NCI-H1105 (cell line): Measurements from ENCODE around the gene ROBO1.

ENCODE experiments used
- DNase-seq: peaks from one replicate; lab custom pipeline; 2025; lab: John Stamatoyannopoulos, UW

Gene ROBO1

DNA sequence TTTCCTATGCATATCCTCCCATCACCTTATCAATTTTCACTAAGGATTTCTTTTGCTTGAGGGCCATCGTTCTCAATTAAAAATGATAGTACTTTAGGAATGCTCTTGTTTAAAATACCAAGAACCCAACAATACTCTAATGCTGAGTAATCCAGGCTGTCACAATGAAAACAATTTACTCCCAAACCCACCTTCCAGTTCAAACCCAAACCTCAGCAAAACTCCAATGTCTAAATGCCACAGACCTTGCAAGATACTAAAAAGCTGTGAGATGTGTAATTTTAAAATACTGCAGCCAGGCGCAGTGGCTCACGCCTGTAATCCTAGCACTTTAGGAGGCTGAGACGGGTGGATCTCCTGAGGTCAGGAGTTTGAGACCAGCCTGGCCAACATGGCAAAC lies 889.8 kb downstream of the ROBO1 start:
- DNase-seq, result no peak

DNA sequence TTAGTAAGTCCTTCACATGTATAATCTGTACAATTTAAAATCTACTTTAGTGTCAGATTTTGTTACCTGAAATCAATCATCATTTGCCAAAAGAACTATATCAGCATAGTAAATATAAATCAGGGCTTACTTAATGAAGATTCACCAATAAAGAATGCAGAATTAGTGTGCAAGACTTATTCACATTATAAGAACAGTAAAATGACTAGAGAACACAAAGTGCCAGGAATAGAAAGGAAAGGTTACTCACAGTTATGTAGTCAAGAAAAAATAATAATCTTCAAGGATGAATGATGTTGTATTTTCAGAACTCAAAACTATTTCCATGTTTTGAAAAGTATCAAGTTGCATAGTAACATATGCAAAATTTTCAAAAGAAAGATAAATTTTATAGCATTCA lies 891.9 kb downstream of the ROBO1 start:
- DNase-seq, result no peak

DNA sequence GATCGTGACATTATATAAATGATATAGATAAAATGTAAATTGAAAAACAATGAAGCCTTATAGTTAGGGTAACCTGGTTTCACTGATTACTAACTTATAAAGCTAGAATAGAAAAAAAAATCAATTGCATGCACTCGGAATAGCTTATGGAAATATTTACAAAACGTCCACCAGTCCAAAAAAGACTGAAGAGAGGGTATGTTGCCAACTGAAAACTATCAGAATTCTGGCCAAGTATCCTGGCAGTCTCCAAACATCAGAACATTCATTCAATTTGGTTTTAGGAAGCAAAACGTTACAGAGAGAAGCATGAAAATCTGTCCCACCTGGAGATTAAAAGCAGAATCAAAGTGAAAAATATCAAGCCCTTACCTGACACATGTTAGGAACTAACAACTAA lies 892.4 kb downstream of the ROBO1 start:
- DNase-seq, result no peak

DNA sequence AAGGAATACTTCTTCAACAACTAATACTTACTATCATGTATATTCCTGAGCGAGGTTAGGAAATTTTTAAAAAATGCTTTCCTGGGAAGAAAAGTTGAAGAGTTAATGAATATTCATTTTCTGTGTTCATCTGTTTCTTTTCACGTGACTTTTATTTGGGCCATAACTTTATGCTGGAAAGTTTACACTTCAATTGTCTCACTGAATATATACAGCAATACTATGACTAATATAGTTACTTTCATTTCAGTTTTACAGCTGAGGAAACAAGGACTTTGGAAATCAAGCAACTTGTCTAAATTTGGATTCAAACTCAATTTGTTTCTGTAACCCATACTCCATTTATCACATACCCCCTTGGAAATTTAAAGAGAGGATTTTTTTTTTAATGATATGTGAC lies 894.2 kb downstream of the ROBO1 start:
- no peak for DNase-seq

DNA sequence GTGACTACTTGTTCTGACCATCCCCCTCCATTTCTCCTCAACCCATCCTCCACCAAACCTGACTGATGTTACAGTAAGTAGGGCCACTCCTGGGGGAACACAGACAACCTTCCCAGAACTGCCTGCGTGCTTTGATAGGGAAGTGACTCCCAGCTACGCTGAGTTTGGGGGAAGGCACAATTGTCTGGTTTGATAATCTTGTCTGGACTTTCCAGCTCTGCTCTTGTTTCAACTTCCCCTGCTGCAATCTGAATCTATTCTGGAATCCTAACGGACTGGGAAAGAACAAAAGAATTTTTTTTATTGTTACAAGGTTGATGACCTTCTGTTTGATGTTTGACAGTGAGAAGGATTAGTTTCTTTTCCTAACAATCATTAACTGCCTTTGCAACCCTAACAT lies 895.6 kb downstream of the ROBO1 start:
- DNase-seq, result no peak

DNA sequence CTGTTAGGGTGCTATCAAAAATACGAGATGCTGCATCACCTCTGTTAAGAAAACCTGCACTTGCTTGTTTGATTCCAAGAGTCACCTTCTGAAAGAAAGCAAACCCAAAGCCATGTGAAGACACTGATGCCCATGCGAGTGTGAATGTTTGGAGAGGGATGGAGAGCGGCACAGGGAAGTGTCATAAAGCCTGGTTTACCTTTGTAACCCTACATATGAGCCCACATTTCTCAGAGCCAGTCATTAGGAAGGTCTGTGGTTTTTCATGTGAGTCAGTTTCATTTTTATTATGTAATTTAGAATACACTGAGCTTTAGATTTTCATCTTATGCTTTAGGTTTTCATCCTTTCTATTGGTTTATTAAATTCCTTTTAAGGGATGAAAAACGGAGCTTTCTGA lies 896.8 kb downstream of the ROBO1 start:
- no peak for DNase-seq

DNA sequence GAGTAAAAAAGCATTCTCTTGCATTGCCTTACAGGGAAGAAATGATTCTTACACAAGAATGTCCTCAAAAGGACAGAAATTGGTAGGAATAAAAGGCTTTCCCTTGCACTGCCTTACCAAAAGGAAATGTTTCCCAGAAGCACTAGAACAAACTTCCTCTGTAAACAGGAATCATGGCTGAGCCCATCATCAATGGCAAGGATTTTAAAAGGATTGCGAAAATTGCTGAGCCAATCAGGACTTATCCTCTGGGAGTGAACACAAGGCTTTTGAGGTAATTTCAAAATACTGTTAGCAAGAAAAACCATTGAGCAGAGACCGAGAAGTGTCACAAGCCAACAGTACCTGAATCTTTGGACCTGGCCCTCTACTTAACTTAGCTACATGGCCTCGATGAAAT lies 897.3 kb downstream of the ROBO1 start:
- DNase-seq, result no peak

DNA sequence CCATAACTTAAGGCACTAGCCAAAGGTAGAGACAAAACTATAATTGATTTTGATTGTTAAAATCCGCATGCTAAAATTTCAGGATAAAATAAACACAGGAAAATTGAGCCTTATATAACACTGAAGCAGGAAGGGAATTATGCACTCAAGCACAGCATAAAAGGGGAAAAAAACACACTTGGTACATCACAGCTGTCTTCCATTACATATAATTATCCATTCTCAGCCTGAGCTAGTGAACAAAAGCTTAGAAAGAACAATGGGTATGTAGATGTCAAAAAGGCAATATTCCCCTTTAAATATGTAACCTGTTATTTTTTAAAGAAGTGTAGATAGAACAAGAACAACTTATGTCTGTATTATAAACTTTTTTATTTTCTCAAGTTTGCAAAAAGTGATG lies 899.2 kb downstream of the ROBO1 start:
- peak; percentile 61 for DNase-seq

DNA sequence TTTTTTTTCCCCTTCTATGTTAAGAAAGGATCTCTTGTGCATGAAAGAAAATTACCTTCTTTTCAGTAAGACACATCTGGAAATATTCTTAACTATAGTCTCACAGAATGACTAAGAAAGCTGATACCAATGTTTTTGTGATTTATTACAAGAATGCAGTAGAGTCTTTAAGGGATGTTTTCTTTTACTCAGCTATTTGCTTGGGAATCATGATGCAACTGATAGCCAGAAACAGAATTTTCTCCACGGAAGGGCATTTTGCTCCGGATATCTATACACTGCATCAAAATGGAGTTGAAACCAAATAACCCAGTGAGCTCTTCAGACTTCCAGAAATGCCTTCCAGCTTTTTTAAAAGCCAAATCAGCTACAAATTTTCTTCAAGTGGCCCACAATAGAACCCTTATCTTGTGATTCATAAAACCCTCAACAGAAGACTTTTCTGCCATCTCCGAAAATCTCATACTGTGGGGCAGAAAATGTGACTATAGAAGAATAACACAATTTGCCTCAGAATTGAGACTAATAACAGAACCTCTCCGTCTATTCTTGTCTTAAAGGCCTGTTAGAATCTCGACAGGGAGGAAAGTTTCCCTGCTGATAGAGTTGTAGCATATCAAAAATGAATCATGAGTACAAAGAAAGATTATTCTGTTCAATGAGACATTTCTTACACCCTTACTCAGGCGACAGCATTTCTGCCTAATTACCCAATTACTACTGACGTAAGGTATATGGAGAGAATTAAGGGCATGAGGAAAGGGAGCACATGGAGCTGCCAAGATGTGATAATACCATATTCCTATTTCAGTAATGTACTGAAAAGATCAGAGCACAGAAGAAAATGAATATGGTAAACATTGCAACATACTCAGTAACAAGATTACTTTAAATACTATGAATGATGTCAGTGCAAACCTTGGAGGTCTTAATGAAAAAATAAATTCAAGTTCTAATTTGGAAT lies 900.1 kb downstream of the ROBO1 start:
- DNase-seq, result no peak

DNA sequence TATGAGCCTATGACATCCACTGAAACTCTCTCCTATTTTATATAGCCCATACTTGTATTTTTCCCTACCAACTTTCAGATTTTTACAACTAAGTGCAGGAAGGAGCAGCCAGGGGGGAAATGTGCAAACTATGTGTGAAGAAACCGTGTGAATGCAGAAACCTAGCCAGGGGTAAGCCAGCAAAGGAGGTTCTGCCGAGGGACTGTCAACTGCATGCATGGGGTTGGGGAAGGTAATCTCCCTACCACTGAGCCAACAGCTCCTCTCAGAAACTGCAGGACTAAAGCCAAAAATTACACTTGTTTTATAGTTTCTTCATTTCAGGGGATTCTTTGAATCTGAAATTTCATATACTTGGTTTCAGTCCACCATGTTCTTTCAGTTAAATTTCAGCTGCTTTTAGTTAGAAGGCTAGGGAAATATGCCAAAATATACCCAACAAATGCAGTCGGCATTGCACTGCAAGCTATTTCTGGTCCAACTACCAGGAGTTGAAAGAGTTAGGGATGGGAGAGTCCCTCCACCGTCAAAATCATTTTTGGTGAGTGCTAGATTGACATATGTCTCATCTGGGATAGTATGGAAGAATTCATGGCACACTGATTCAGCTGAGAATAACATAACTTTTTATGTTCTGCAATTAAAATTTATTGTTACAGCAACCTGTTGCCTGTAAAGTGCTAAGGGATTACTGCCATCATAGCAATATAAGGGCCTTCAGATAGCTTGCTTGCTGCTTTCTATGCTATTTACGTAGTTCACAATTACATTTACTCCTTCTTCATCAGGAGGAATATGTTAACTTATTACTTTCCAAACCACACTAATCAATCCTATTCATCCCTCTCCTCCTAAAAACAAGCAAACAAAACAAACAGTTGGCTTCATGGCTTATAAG lies 904.2 kb downstream of the ROBO1 start:
- DNase-seq, result no peak

DNA sequence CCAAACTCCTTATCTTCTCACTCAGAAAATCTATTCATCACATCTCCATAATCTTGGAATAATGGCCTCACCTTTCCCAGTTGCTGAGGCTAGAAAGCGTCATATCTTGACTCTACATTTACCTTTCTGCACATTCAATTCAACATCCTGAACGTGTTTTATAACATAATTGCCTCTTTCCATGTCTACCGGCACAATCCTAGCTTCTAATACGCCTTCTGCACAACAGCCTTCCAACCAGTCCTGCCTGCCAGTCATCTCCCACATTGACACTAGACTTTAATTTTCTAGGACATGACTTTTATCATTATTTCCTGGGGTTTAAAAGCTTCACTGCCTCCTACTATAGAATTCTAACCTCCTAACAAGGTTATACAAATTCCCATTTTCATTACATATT lies 906.6 kb downstream of the ROBO1 start:
- no peak for DNase-seq

DNA sequence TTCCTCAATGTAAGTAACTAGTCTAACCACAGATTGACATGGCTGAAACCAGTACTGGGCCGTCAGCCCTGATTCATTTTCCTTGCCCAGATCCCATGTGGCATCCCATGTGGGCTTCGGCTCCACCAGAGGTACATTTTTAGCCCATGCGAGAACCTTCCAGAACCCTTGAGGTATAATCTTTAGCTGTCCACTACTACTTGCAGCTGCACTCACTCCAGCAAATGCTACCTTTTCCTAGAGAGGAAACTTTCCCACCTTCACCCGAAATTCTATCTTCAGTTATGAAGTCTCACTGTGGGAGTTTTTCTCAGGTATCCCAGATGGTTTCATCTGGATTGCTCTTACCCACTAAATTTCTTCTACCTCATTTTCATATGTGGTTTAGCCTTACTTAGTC lies 907.2 kb downstream of the ROBO1 start:
- DNase-seq, result no peak

DNA sequence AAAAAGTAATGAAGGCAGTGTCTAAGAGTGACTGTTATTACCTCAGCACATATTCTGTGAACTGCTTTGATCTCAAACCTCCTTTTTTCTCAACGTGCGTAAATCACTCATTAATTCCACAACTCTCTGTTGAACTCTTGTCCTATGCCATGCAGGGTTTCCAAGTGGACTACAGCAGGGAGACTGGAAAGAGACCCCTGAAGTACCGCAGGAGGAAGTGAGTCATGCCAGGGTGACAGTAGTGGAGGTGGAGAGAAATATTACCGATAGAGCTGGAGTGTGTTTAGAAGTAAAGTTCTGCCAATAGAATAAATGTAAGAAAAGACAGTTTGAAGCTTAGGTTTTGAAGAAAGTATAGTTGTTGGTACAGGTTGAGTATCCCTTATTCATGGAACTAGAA lies 908.9 kb downstream of the ROBO1 start:
- DNase-seq, result no peak

DNA sequence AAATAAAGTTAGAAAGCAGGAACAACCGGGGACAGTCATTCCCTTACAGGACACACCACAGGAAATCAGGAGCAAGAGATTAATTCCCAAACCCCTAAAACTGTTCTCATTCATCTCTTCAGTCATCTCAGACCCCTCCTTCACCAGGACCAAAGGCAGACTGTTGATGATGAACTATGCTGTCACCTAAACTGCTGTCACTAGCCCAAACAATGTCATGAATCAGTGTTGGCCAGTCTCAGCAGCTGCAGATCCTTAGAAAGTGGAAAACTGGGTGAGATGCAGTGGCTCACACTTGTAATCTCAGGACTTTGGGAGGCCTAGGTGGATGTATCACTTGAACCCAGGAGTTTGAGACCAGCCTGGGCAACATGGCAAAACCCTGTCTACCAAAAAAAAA lies 909.6 kb downstream of the ROBO1 start:
- no peak for DNase-seq

DNA sequence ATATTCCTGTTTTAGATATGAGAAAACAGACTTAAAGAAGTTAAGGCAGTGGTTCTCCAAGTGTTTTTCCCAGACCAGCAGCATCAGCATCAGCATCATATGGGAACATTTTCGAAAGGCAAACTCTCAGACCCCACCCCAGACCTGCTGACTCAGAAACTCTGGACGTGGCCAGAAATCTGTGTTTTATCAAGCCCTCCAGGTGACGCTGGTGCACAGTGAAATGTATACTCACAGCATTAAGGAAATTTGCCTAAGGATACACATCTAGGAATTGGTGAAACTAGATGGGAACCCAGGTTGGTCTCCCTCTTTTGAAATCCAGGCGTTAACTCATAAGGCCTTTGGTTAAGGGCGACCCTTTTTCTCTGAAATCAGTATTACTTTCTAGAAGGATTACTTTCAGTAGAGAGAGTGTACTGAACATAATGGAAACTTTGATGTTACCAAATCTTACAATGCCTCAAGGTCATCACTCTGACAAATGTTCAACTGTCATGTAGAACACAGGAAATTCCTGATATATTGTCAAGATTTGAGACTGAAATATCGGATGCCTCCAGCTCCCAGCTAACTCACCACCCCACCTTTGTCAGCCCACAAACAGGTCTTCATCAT lies 910.2 kb downstream of the ROBO1 start:
- no peak for DNase-seq

DNA sequence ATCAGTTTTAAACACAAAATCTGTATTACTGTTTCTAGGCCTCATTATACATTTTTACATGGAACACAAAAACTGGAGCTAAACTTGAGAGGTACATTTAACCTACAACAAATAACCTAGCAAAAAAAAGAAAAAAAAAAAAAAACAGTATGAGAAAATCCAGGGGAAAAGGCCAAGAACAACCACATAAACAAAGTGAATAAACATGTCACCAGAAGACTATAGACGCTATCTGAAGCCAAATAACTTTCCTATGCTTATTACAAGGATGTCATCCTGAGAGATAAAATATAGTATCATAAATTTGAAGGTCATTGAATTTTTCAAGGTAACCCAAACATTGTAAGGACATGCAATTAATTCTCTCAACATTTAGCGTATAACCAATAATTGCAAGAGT lies 911.6 kb downstream of the ROBO1 start:
- DNase-seq, result no peak

DNA sequence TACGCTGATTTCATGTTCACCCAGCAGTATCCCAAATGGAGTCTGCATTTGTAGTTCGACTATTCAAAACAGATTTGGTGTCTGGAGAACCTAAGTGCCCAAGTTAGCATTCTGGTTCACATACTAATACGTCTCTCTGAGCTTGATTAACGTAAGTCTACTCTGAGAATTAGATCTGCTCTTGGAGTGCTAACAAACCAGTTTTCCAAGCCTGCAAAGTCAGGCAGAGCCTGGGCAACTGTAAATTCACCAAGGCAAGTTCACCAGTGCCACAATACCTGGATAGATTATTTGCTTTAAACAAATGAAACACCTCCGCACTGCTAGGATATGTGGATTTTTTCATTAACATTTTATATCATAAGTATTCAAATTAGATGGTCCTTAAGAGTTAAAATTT lies 912.6 kb downstream of the ROBO1 start:
- no peak for DNase-seq

DNA sequence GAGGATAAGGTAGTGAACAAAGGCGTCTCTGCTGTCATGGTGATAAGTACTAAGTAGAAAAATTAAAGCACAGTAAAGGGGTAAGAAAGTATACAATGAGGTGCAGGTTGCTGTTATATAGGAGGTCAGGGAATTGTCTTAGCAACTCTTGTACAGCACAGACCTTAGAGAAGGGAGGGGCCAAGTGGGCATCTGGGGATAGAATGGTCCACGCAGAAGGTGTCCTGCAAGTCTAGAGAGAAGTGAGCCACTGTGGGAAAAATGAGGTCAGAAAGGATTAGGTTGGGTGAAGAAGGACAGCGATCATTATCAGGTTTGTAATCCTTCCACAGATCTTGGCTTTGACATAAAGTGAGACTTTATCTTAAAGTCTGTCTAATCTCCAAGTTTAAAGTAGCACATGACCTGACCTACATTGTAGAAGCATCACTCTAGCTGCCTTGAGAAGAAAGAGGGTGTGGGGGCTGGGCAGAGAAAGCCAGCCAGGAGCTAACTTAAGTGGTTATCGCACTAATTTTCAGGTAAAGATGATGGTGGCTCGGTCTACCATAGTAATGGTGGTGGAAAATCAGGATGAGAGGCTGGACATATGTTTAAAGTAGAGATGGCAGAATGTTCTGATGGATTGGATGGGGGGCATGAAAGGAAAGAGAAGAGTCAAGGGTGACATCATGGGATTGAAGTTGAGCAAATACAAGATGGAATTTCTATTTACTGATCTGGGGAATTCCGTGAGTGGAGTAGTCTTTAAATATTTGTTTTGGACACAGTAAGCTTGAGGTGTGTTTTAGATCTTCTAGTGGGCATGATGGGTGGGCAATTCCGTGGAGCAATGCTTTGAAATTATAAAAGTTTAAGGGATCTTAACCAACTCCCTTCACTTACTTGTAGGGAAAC lies 919.2 kb downstream of the ROBO1 start:
- no peak for DNase-seq

DNA sequence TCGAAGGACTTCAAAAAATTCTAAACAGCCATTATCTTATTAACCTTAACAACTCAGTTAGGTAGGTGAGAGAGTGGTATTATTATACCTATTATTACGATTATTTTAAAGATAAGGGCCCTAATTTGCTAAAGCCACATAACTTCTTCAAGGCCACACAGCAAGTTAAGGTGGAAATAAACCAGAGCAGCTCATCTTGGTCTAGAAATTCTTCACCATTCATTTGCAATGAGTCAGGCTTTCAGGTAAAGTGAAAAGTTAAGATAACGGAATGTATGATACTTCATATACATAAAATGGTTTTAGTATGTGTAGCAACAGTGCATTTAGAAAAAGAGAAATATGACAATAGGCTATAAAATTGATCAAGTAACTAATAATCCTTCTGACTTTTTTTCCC lies 920.2 kb downstream of the ROBO1 start:
- DNase-seq, result no peak

DNA sequence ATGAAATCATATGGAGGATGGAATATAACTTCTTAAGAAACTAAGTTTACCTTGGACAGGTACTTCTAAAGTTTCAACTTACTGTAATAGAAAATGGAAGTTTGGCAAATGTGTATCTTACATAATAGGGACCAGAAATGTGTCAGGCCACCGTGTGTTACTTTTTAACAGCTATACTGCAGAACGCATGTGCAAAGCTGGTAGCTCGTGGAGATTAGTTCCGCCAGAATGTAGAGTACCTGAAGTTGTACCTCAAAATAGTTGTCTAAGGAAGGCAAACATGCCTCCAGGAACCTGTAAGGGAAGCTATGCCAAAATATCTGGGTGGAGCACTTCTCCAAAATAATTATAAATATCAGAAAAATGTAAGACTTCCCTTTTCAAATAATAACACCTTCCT lies 920.6 kb downstream of the ROBO1 start:
- no peak for DNase-seq

DNA sequence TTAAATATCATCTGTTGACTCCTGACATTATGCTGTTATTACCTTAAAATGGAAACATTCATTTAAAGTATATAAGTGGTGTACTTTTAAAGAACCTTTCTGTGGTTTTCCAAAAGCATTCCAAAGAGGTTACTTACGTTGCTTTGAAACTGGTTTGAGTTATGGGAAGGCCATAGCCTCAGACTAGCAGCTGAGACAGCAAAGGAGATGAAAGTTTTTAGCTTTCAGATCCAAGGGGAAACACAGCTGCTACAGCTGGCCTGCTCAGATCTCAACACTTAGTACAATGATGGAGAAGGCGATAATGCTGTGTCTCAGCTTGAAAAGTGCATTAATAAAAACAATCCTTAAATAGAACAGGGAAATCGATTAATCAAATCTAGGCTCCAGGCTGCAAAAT lies 921.1 kb downstream of the ROBO1 start:
- DNase-seq, result no peak

DNA sequence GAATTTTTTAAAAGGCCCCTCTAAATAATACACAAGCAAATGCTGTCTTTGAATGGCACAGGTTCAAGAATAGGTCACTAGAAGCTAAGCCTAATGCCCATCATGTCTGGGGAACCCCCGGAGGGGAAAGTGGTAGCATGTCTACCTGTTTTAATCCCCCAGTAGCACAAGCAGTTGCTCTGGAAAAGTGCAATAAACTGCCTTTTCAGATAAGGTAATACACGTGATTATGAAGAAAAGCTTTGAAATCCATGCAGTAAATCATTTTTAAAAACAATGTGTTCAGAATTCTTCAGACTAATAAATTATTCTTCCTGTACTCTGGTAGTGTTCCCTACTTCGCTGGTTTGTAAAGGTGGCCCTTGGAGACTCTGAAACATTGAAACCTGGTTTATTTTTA lies 922.2 kb downstream of the ROBO1 start:
- DNase-seq, result no peak
